ENCODE measurements around the gene FARS2. TPM values are rescaled to one million over a fixed set of nuclear protein-coding genes. Genes with fewer than 3 reads are reported as not detected.

FARS2 gene
- total RNA-seq, 1 experiment from 2014 or later: 15.0 TPM

DNA sequence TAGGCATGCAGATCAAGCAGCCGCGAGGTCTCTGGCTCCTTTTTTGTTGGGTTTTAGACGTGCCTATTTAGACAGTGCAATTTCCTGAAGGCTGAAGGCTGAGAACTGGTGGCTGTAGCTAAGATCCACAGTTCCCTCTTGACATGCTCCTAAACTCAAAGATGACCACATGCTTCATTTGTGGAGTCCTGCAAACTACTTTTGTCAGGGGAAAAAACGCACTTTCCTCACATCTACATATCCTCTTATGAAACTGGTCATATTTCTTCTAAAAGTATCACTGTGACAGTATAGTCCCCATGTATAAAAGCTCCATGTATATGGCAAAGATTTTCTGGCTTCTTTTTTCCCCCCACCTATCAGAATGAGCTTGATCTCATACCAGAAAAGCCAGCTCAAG lies 31.2 kb upstream of the FARS2 start:
- ChIA-PET CTCF (interaction anchor here (1.9 to 2.0 kb wide), 2 partner anchors 16 to 87 kb away, joined by 7 to 8 read pairs; no protein-coding TSS in a partner anchor), POLR2A (no interaction called here)
- Mint-ChIP-seq H3K27me3 (ENCODE audit: low read depth) (no peaks in the 10 kb centered on the region), H3K36me3 (no peaks in the 10 kb centered on the region), H3K4me1 (peaks cover 32% of the 10 kb centered on the region), H3K9me3 (no peaks in the 10 kb centered on the region), H3K27ac (peak overlapping the region; percentile 25; the same call in 1 of the 2 replicates), H3K4me3 (no peak overlapping the region)
- no peak for ATAC-seq
- TF ChIP-seq SP1 (CRISPR knock-in tag; conservative IDR thresholded peaks at IDR 0.05): no peak
- DNase-seq (ENCODE audit: low spot score): no peak

DNA sequence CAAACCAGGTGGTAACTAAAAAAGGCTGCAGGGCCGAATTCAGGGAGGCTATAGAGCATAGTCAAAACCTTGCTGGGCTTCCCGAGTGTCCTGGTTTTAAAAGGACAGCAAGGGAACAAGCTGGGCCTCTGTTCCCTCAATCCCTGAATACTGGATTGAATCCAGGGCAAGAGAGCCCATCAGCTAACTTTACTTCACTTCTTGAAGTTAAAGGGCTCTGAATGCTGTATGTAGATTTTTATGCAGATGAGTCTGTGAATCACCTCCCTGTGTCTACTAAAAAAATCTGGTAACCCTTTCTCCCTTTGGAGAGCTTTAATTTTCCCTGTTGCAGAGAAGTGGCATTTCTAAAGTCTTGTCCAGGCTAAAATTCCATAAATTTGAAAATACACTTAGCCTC lies 30.0 kb upstream of the FARS2 start:
- Mint-ChIP-seq H3K4me1 (peaks cover 32% of the 10 kb centered on the region), H3K27ac (peak overlapping the region; percentile 67), H3K36me3 (peaks cover 5% of the 10 kb centered on the region; the same call in 1 of the 2 replicates), H3K9me3 (no peaks in the 10 kb centered on the region), H3K27me3 (ENCODE audit: low read depth) (no peaks in the 10 kb centered on the region), H3K4me3 (no peak overlapping the region)
- TF ChIP-seq, protein P1, sequence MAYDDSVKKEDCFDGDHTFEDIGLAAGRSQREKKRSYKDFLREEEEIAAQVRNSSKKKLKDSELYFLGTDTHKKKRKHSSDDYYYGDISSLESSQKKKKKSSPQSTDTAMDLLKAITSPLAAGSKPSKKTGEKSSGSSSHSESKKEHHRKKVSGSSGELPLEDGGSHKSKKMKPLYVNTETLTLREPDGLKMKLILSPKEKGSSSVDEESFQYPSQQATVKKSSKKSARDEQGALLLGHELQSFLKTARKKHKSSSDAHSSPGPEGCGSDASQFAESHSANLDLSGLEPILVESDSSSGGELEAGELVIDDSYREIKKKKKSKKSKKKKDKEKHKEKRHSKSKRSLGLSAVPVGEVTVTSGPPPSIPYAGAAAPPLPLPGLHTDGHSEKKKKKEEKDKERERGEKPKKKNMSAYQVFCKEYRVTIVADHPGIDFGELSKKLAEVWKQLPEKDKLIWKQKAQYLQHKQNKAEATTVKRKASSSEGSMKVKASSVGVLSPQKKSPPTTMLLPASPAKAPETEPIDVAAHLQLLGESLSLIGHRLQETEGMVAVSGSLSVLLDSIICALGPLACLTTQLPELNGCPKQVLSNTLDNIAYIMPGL (CRISPR knock-in tag; IDR thresholded peaks at IDR 0.05): no peak
- TF ChIP-seq CREM (CRISPR knock-in tag; IDR thresholded peaks at IDR 0.05) (no peak), TEAD4 (CRISPR knock-in tag; IDR thresholded peaks at IDR 0.05) (no peak), NR2C2 (CRISPR knock-in tag; IDR thresholded peaks at IDR 0.05) (no peak), ZNF317 (CRISPR knock-in tag; IDR thresholded peaks at IDR 0.05; ENCODE audit: borderline replicate concordance, low read depth) (no peak), JAZF1 (CRISPR knock-in tag; IDR thresholded peaks at IDR 0.05) (no peak), ZNF396 (CRISPR knock-in tag; IDR thresholded peaks at IDR 0.05; ENCODE audit: borderline replicate concordance) (no peak), OVOL2 (CRISPR knock-in tag; IDR thresholded peaks at IDR 0.05; ENCODE audit: borderline replicate concordance) (no peak)
- TF ChIP-seq, protein P2, sequence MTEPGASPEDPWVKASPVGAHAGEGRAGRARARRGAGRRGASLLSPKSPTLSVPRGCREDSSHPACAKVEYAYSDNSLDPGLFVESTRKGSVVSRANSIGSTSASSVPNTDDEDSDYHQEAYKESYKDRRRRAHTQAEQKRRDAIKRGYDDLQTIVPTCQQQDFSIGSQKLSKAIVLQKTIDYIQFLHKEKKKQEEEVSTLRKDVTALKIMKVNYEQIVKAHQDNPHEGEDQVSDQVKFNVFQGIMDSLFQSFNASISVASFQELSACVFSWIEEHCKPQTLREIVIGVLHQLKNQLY (CRISPR knock-in tag; IDR thresholded peaks at IDR 0.05): no peak
- TF ChIP-seq, protein P3, sequence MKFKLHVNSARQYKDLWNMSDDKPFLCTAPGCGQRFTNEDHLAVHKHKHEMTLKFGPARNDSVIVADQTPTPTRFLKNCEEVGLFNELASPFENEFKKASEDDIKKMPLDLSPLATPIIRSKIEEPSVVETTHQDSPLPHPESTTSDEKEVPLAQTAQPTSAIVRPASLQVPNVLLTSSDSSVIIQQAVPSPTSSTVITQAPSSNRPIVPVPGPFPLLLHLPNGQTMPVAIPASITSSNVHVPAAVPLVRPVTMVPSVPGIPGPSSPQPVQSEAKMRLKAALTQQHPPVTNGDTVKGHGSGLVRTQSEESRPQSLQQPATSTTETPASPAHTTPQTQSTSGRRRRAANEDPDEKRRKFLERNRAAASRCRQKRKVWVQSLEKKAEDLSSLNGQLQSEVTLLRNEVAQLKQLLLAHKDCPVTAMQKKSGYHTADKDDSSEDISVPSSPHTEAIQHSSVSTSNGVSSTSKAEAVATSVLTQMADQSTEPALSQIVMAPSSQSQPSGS (CRISPR knock-in tag; IDR thresholded peaks at IDR 0.05; ENCODE audit: borderline replicate concordance, low read depth): no peak
- TF ChIP-seq, protein P4, sequence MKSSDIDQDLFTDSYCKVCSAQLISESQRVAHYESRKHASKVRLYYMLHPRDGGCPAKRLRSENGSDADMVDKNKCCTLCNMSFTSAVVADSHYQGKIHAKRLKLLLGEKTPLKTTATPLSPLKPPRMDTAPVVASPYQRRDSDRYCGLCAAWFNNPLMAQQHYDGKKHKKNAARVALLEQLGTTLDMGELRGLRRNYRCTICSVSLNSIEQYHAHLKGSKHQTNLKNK (CRISPR knock-in tag; IDR thresholded peaks at IDR 0.05): no peak
- CTCF ChIA-PET: interaction anchor here (0.5 to 2.0 kb wide), 6 partner anchors 17 to 900 kb away, joined by 3 to 8 read pairs (median 4); no protein-coding TSS in a partner anchor
- ATAC-seq (peak; percentile 60), DNase-seq (ENCODE audit: low spot score) (no peak)
- POLR2A ChIA-PET: no interaction called here

DNA sequence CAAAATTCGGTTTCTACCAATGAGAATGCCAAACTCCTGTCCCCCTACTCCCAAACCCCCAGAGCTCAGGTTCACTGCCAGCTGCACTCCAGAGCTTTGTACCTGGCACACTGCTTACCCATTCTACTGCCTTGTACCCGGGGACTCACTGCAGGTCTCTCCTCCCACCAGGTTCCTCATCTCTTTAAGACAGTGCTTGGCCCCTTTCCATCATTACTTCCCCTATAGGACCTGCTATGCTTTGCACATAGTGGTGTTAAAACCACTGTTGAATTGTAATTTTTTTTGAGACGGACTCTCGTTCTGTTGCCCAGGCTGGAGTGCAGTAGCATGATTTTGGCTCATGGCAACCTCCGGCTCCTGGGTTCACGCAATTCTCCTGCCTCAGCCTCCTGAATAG lies 26.4 kb upstream of the FARS2 start:
- H3K27ac Mint-ChIP-seq: no peak overlapping the region
- POLR2A ChIA-PET: no interaction called here
- CTCF ChIA-PET: no interaction called here
- peaks cover 37% of the 10 kb centered on the region for H3K4me1 Mint-ChIP-seq
- no peak for ATAC-seq
- H3K9me3 Mint-ChIP-seq: no peaks in the 10 kb centered on the region
- peaks cover 5% of the 10 kb centered on the region; the same call in 1 of the 2 replicates for H3K36me3 Mint-ChIP-seq
- DNase-seq (ENCODE audit: low spot score): no peak
- no peaks in the 10 kb centered on the region for H3K27me3 Mint-ChIP-seq (ENCODE audit: low read depth)
- no peak overlapping the region for H3K4me3 Mint-ChIP-seq
- TF ChIP-seq, protein P5, sequence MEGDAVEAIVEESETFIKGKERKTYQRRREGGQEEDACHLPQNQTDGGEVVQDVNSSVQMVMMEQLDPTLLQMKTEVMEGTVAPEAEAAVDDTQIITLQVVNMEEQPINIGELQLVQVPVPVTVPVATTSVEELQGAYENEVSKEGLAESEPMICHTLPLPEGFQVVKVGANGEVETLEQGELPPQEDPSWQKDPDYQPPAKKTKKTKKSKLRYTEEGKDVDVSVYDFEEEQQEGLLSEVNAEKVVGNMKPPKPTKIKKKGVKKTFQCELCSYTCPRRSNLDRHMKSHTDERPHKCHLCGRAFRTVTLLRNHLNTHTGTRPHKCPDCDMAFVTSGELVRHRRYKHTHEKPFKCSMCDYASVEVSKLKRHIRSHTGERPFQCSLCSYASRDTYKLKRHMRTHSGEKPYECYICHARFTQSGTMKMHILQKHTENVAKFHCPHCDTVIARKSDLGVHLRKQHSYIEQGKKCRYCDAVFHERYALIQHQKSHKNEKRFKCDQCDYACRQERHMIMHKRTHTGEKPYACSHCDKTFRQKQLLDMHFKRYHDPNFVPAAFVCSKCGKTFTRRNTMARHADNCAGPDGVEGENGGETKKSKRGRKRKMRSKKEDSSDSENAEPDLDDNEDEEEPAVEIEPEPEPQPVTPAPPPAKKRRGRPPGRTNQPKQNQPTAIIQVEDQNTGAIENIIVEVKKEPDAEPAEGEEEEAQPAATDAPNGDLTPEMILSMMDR (IDR thresholded peaks at IDR 0.05): no peak
- TF ChIP-seq GABPB1 (CRISPR knock-in tag; IDR thresholded peaks at IDR 0.05): no peak
- no peak for TF ChIP-seq ZNF423 (CRISPR knock-in tag; IDR thresholded peaks at IDR 0.05)
- TF ChIP-seq, protein P6, sequence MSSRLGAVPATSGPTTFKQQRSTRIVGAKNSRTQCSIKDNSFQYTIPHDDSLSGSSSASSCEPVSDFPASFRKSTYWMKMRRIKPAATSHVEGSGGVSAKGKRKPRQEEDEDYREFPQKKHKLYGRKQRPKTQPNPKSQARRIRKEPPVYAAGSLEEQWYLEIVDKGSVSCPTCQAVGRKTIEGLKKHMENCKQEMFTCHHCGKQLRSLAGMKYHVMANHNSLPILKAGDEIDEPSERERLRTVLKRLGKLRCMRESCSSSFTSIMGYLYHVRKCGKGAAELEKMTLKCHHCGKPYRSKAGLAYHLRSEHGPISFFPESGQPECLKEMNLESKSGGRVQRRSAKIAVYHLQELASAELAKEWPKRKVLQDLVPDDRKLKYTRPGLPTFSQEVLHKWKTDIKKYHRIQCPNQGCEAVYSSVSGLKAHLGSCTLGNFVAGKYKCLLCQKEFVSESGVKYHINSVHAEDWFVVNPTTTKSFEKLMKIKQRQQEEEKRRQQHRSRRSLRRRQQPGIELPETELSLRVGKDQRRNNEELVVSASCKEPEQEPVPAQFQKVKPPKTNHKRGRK (CRISPR knock-in tag; IDR thresholded peaks at IDR 0.05; ENCODE audit: borderline replicate concordance): no peak
- TF ChIP-seq TCF7 (CRISPR knock-in tag; IDR thresholded peaks at IDR 0.05; ENCODE audit: low read depth): no peak
- no peak for TF ChIP-seq GTF2I (CRISPR knock-in tag; conservative IDR thresholded peaks at IDR 0.05)
- TF ChIP-seq, protein P7, sequence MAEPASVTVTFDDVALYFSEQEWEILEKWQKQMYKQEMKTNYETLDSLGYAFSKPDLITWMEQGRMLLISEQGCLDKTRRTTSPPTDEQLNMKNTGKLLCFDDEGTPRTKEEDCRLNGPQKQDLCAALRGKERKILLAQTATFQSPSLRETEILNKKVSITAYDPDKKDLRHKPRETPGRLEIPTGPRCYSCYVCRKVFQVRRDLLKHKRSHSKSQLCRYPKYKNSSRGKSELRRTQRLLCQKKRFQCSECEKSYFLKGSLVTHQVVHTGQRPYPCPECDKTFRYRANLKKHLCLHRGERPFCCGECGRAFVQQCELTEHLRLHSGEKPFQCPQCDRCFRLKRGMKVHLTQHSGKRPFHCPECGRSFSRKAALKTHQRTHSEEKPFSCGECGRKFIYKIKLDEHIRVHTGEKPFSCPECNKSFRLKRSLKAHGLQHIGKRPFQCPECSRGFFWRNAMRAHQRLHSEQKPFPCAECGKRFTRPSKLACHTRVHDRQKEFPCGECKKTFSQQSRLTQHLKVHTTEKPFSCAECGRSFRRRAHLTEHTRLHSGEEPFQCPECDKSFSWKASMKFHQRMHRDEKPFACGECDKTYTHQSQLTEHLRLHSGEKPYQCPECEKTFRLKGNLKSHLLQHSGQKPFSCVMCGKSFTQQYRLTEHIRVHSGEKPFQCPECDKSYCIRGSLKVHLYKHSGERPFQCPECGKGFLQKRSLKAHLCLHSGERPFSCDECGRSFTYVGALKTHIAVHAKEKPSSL (CRISPR knock-in tag; conservative IDR thresholded peaks at IDR 0.05): no peak
- TF ChIP-seq MXD4 (CRISPR knock-in tag; IDR thresholded peaks at IDR 0.05; ENCODE audit: borderline replicate concordance): no peak
- TF ChIP-seq ZNF396 (CRISPR knock-in tag; IDR thresholded peaks at IDR 0.05; ENCODE audit: borderline replicate concordance): no peak
- TF ChIP-seq, protein P8, sequence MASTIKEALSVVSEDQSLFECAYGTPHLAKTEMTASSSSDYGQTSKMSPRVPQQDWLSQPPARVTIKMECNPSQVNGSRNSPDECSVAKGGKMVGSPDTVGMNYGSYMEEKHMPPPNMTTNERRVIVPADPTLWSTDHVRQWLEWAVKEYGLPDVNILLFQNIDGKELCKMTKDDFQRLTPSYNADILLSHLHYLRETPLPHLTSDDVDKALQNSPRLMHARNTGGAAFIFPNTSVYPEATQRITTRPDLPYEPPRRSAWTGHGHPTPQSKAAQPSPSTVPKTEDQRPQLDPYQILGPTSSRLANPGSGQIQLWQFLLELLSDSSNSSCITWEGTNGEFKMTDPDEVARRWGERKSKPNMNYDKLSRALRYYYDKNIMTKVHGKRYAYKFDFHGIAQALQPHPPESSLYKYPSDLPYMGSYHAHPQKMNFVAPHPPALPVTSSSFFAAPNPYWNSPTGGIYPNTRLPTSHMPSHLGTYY (CRISPR knock-in tag; IDR thresholded peaks at IDR 0.05): no peak

All from WTC11 (cell line).